ENCODE measurements around the gene CXCR3.

GRCh38 chrX:71623714-71624113 is 5.4 kb upstream of the CXCR3 start:
- TF ChIP-seq ZNF274 (IDR thresholded peaks at IDR 0.05; ENCODE audit: low read depth, low read length), result no peak
- no peak for TF ChIP-seq YY1 (IDR thresholded peaks at IDR 0.05; ENCODE audit: insufficient read depth, insufficient read length)
